Stimulated activated CD8-positive, alpha-beta memory T cell treated with anti-CD3 and anti-CD28 coated beads, Interleukin-12 subunit alpha, Interleukin-12 subunit beta, amount 100 ng/mL, for 24 hours (primary cell): ENCODE data around the gene CDH16.
"Not testable (repeated sequence)": the region's sequence is repeated elsewhere in the genome, so short reads cannot be mapped to it uniquely, and the experiment has no call there.

Experiments
- DNase-seq: peaks from one replicate; pipeline ENCODE4 v3.0.0-alpha.2; 2020; ENCODE audit errors: extremely low read depth

CDH16 gene

GRCh38 chr16:66947302-66948065, 28.8 kb upstream of the CDH16 start:
- DNase-seq, result peak; percentile 52

DNA sequence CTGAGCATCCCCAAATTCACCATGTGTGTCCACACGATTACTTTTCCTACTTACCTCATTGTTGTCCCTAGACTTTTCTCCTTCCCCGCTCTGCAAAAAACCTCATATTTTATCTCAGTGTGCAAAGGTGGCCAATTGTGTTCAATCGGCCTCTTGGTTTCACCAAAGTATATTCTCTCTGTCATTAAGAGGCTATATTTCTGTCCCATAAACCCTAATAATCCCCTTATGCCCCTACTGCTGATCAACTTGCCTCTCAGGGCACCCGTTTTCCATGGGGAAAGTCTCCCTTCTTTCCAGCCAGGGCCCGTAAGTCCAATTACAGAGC, 28.3 kb upstream of the CDH16 start:
- DNase-seq, result no peak

GRCh38 chr16:66946541-66946940, 27.9 kb upstream of the CDH16 start:
- DNase-seq, result no peak

- DNase-seq, result no peak
Measured at GRCh38 chr16:66945939-66946338, 27.3 kb upstream of the CDH16 start.

GRCh38 chr16:66944971-66945370, 26.3 kb upstream of the CDH16 start:
- not testable (repeated sequence) for DNase-seq

DNA sequence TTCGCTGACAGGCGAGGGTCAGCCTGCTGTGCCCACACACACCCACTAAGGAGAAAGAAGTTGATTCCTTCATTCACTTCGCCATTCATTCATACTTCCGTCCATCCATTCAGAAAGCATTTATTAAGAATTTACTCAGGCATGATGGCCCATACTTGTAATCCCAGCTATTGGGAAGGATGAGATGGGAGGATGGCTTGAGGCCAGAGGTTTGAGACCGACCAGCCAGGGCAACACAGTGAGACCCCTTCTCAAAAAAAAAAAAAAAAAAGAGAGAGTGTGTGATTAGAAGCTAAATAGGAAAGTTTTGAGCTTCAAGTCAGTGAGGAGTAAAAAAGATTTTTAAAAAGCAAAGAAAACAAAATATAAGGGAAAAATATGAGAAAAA, 25.4 kb upstream of the CDH16 start:
- DNase-seq, result no peak

- DNase-seq, result no peak
Measured at GRCh38 chr16:66943426-66944053, 24.9 kb upstream of the CDH16 start.

DNA sequence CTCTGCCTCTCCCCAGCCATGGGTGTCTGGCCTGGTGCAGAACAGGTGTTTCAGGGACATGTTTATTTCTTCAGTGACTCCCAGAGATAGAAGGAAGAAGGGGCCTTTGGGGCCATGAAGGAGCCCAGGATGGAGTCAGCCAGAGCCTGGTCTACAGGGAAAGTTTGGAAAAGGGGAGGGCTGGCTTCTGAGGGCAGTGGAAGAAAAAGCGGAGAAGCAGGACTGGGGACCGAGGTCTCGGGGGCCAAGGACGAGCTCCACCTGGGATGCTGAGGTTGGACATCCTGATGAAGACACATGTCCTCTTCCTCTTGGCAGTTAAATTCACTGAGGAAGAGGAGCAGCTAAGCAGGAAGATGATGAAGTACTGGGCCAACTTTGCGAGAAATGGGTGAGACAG, 24.3 kb upstream of the CDH16 start:
- DNase-seq, result no peak

GRCh38 chr16:66940236-66940635, 21.6 kb upstream of the CDH16 start:
- no peak for DNase-seq

- DNase-seq, result no peak
Measured at GRCh38 chr16:66939366-66939765, 20.7 kb upstream of the CDH16 start.

GRCh38 chr16:66937725-66938337, 19.1 kb upstream of the CDH16 start:
- no peak for DNase-seq

GRCh38 chr16:66936889-66937554, 18.3 kb upstream of the CDH16 start:
- no peak for DNase-seq

GRCh38 chr16:66936462-66936861, 17.8 kb upstream of the CDH16 start:
- no peak for DNase-seq

- DNase-seq, result no peak
Measured at GRCh38 chr16:66935314-66936011, 16.8 kb upstream of the CDH16 start, which contains the start of gene CES2. CES2 (plus strand) TSS chr16:66935516; CDS start chr16:66935636, 120 bp downstream.

DNA sequence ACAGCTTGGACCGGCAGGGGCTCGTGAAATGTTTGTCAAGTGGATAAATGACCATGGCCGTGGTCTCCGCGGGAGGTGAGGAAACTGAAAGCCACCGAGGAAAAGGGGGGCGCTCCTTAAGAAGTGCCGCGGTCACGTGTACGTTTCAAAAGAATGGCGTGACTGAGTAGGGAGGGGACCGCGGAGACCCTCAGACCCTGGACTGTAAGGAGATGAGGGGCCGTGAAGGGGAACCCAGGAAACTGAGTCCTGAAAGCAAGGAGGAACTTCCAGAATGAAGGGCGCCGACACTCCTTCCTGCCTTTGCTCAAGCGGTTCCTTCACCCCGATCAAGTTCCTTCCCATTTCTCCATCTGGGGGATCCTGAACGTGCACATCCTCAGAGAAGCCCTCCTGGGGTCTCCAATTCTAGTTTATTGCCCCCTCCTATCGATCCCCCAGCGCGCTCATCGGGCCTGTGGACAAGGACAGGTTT, 16.2 kb upstream of the CDH16 start:
- not testable (repeated sequence) for DNase-seq

DNA sequence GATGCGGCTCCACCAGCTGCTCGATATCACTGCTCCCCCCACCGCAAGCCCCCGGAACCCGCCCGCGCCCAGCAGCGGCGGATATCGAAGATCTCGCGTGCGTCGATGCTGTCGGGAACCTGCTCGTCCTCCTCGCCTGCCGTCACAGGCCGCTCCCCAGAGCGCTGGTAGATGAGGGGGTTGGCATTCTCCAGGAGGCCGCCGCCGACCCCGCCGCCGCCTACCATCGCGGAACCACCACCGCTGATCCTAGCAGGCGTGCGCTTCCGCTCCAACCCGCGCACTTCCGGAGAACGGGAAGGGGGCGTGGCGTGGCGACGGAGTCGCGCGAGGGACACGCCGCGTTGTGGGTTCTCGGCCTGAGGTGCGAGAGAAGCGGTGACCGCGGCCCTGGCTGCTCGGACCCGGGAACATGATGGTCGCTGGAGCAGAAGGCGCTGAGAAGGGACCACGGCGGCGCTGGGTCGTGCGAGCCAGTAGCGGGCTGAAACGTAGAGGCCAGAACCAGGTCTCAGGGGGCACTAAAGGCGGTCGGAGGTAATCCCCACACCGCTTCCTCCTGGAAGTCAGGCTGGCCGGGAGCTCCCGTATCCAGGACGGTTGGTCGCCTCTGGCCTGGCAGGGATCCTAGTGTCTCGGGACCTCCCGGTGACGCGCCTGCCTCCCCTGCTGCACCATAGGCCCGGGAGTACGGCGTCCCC, 15.6 kb upstream of the CDH16 start, which contains the start of gene CIAO2B:
CIAO2B (minus strand) TSS at position 265 of the 701 bp plus-strand sequence; CDS start at position 227, 38 bp downstream.
- peak; percentile 70 for DNase-seq

- no peak for DNase-seq
Measured at GRCh38 chr16:66933776-66934137, 15.1 kb upstream of the CDH16 start.

GRCh38 chr16:66932076-66932475, 13.4 kb upstream of the CDH16 start:
- DNase-seq, result no peak

DNA sequence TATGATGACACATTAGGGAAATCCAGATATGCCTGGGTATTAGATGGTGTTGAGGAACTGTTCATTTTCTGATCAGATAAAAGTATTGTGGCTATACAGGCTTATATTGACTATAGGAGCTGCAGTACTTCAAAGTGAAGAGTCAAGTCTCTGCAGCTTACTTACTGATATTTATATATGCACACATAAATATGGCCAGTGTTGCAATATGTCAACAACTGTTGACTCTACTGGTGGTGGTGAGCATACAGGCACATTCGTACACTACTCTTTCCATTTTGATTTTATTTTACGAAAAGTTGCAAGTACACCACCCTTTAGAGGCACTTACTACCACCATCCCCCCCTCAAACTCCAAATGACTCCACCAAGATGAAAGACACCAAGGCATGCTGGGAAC, 13.0 kb upstream of the CDH16 start:
- no peak for DNase-seq

DNA sequence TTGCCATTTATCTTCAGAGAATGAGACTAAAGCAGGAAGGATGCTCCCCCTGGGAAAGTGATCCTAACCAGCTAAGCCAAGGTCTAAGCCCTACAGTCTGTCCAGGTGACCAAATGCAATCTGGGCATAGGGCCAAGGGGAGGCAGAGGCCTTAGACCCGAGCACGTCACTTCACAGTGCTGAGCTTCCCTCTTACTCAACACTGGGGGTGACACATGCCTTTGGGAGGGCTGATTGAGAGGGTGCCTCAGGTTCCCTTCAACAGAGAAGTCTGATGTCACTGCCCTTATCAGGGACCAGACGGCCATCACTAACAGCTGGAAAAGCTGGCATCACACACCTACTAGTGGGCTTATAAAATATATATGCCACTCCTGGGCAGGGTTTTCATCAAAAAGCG, 11.5 kb upstream of the CDH16 start:
- DNase-seq, result no peak

DNA sequence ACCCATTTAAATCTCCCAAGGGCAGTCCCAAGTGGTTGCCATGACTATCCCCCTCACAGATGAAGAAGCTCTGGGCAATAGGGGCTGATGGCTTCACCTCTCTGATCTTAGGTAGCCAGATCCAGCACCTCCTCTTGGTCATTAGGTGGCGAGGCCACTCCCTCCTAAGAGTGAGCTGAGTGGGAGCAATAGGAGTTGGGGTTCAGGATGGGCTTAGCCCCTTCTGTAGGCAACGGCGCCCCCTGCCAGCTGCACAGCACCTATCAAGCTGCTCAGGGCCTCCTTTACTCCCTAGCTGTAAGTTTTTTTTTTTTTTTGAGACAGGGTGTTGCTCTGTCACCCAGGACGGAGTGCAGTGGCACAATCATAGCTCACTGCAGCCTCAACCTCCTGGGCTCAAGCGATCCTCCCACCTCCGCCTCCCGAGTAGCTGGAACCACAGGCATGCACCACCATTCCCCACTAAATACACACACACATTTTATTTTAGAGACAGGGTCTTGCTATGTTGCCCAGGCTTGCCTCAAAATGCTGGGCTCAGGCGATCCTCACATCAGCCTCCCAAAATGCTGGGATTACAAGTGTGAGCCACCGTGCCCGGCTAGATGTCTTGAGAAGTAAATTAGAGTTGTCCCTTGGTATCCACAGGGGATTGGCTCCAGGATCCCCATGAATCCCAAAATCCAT, 10.2 kb upstream of the CDH16 start:
- no peak for DNase-seq
